Effector memory CD8-positive, alpha-beta T cell (primary cell): ENCODE measurements around the gene SPATA17.

Source experiments
- ATAC-seq: fragments of 150-1000 bp; cut with Tn5 transposase; replicated peaks from 2 replicates; pipeline ENCODE4 v1.10.0; 2021; ENCODE audit warnings: mild to moderate bottlenecking, moderate library complexity
- DNase-seq, 3 experiments: peaks; one replicate each; pipeline ENCODE4 v3.0.0; 2021
- H3K27ac Mint-ChIP-seq, 2 donors: one replicate each; pipeline ENCODE4 v1.8.0; 2022; ENCODE audit warnings: mild to moderate bottlenecking in 2 of 2, mixed read lengths in 2 of 2, moderate library complexity in 2 of 2
- H3K27me3 Mint-ChIP-seq, 2 donors: one replicate each; pipeline ENCODE4 v1.8.0; 2022; ENCODE audit warnings: mixed read lengths in 2 of 2
- H3K36me3 Mint-ChIP-seq: one replicate; pipeline ENCODE4 v1.8.0; 2022; ENCODE audit warnings: mild to moderate bottlenecking, moderate library complexity, mixed read lengths; ENCODE audit not compliant: insufficient read depth
- H3K4me1 Mint-ChIP-seq, 2 donors: one replicate each; pipeline ENCODE4 v1.8.0; 2022; ENCODE audit warnings: low read depth in 2 of 2, mixed read lengths in 2 of 2
- H3K4me3 Mint-ChIP-seq, 2 donors: one replicate each; pipeline ENCODE4 v1.8.0; 2022; ENCODE audit warnings: mild to moderate bottlenecking in 2 of 2, mixed read lengths in 2 of 2, moderate library complexity in 2 of 2
- H3K9me3 Mint-ChIP-seq, 2 donors: one replicate each; pipeline ENCODE4 v1.8.0; 2022; ENCODE audit warnings: mixed read lengths in 2 of 2

SPATA17 gene

DNA sequence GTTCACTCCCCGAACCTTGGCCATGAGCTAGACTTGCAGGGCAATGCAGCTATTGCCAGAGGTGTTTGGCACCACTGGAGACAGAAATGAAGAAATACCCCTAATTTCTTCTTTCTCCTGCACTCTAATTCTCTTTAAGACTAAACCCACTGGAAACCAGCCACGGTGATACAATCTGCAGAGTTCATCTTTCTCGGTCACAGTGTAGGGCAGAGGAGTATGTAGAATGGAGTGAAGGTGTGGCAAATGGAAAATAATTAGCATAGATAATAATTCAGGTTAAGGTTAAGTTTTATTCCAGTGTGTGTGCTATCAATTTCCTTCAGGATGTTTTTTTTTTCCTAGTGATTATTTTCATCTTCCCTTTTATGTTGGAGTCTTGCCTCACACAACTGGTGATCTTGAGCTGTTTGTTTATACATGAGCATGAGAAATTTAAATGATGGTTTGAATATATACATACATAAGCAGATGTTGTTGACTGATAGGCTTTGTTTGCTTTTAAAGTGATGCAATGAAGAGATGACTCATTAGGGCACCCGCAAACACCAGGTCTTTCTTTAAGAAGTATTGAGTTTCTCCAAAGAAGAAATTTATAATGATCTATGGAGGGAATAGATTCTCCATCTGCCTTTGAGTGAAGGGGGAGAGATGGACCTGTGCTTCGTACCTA is 81.9 kb downstream of the SPATA17 start:
- Mint-ChIP-seq H3K36me3 (no peaks in the 10 kb centered on the region), H3K9me3 (peaks cover 0 to 6% of the 10 kb centered on the region in 2 donors), H3K27me3 (peaks cover 0 to 5% of the 10 kb centered on the region in 2 donors), H3K27ac (no peak overlapping the region), H3K4me3 (no peak overlapping the region), H3K4me1 (no peaks in the 10 kb centered on the region)
- DNase-seq: no peak
- ATAC-seq: no peak

DNA sequence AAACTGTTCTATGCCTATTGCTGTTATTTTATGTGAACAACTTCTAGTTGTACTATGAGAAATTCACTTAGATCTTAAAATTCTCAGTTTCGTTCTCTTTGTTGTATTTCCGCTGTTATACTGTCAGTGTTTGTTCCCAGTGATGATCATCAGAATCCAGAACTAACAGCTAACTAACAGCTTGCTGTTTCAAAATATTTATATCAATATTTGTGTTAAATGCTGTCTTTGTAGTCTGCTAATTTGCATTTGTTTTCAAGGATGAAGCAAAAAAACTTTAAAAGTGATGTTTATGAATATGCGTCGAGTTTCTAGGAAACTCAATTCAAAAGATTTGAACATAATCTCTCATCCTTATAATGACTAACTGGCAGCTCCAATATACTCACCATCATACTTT is 84.5 kb downstream of the SPATA17 start:
- Mint-ChIP-seq H3K4me3 (no peak overlapping the region), H3K27me3 (peaks cover 0 to 5% of the 10 kb centered on the region in 2 donors), H3K36me3 (no peaks in the 10 kb centered on the region), H3K27ac (no peak overlapping the region), H3K9me3 (peaks cover 0 to 3% of the 10 kb centered on the region in 2 donors), H3K4me1 (no peaks in the 10 kb centered on the region)
- no peak for DNase-seq
- no peak for ATAC-seq

DNA sequence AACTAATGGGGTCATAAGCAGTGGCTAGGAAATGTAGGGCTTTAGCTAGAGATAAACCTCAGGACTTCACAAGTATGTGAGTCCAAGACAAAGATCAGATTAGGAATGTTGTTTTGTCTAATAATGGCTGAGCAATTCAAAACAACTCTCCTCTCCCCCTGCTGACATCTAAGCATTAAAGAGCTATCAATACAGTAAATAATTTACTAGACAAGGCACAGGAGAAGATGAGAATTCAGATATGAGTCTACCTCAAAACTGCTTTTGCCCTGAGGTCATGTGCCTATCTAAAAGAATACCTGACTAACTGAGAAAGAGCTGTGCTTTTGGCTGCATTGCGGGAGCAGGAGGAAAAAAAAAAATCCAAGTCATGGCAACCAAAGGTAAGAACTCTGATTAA is 86.8 kb downstream of the SPATA17 start:
- no peaks in the 10 kb centered on the region for H3K4me1 Mint-ChIP-seq
- peaks cover 0 to 1% of the 10 kb centered on the region in 2 donors for H3K9me3 Mint-ChIP-seq
- DNase-seq (no peak), ATAC-seq (no peak)
- H3K4me3 Mint-ChIP-seq: no peak overlapping the region
- no peaks in the 10 kb centered on the region for H3K27me3 Mint-ChIP-seq
- peaks cover 3% of the 10 kb centered on the region for H3K36me3 Mint-ChIP-seq
- H3K27ac Mint-ChIP-seq: no peak overlapping the region

DNA sequence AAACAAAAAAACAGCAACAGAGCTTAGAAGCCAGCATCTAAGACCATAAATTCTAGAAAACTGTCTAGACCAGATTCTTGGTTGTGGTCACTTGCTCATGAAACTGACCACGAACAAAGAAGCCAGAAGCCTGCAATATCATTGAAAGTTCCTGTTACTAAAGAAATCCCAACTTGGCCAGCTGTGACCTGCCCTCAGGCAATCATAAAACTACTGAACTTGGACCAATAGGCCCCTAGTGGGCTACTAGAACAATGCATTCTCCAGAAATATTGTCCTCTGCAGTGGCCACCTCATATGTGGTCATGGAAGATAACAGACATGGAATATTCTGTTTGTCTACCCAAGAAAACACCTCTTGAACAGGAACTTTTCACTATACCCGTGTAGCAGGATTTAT is 87.7 kb downstream of the SPATA17 start:
- H3K4me1 Mint-ChIP-seq: no peaks in the 10 kb centered on the region
- H3K27me3 Mint-ChIP-seq: no peaks in the 10 kb centered on the region
- no peak overlapping the region for H3K4me3 Mint-ChIP-seq
- no peaks in the 10 kb centered on the region for H3K9me3 Mint-ChIP-seq
- no peak overlapping the region for H3K27ac Mint-ChIP-seq
- H3K36me3 Mint-ChIP-seq: peaks cover 3% of the 10 kb centered on the region
- ATAC-seq (no peak), DNase-seq (no peak)

DNA sequence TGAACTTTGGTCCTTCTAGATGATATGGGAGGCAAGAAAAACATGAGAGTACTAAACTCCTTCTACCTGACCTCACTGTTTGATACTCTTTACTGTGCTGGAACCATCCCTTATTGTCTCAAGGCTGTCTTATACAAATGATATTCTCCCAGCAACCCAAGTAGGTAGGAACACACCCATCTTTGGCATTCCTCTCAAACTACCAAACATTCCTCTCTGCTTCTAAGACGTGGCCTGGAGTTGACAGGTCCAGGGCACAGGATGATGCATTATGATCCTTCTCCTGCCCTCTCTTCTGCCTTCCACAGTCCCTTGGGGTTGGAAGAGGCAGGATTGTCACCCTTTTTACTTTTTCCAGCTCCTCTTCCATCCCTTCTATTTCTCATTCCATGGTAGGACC is 90.5 kb downstream of the SPATA17 start:
- no peaks in the 10 kb centered on the region for H3K4me1 Mint-ChIP-seq
- no peak overlapping the region for H3K4me3 Mint-ChIP-seq
- H3K27ac Mint-ChIP-seq: no peak overlapping the region
- no peaks in the 10 kb centered on the region for H3K27me3 Mint-ChIP-seq
- DNase-seq (no peak), ATAC-seq (no peak)
- H3K36me3 Mint-ChIP-seq: peaks cover 3% of the 10 kb centered on the region
- no peaks in the 10 kb centered on the region for H3K9me3 Mint-ChIP-seq

DNA sequence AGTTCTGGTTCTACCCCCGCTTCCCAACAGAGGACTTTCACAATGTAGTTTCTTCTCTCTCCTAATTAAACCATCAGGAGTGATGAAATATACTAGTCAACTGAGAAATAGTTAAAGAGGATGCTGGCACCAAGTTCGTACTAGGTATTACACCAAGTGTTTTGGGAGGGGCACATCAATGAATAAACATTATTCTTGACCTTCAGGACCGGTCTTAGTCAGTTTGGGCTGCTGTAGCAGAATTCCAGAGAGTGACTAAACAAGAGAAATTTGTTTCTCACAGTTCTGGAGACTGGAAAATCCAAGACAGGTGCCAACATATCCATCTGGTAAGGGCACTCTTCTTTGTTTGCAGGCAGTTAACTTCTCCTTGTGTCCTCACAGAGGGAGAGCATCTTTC is 103.8 kb downstream of the SPATA17 start:
- Mint-ChIP-seq H3K36me3 (no peaks in the 10 kb centered on the region), H3K4me1 (no peaks in the 10 kb centered on the region)

DNA sequence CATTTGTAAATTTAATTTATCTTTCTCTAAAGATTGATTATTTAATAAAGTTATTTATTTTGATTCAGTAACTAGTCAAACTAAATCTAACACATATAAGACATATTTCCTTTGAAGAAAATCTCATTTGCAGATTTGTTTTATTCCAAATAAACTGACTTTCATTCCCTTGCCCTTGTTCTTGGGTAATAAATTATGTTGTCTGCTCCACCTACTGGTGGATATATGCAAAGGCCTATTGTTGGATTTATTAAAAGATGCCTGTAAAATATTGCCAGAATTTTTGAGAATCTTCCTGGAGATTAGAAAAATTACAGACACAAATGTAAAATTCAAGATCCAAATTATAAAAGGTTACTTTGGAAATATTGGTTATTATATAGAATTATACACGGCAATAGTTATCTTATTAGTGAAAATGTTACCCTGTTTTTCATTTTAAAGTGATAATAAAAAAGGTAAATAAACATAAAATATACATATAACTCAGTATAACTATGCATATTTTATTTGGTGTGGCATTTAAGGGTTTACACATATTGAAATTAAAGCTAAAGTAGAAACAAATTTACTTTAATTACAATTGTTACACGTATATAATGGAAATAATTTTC is 116.1 kb downstream of the SPATA17 start:
- Mint-ChIP-seq H3K36me3 (no peaks in the 10 kb centered on the region), H3K27me3 (no peaks in the 10 kb centered on the region), H3K27ac (no peak overlapping the region), H3K9me3 (no peaks in the 10 kb centered on the region), H3K4me3 (no peak overlapping the region), H3K4me1 (no peaks in the 10 kb centered on the region)
- ATAC-seq (no peak), DNase-seq (no peak)

More for the DNA sequence above, 103.8 kb downstream of the SPATA17 start:
- DNase-seq: no peak
- Mint-ChIP-seq H3K27ac (no peak overlapping the region), H3K9me3 (peaks cover 0 to 1% of the 10 kb centered on the region in 2 donors), H3K4me3 (no peak overlapping the region), H3K27me3 (no peaks in the 10 kb centered on the region)
- no peak for ATAC-seq

DNA sequence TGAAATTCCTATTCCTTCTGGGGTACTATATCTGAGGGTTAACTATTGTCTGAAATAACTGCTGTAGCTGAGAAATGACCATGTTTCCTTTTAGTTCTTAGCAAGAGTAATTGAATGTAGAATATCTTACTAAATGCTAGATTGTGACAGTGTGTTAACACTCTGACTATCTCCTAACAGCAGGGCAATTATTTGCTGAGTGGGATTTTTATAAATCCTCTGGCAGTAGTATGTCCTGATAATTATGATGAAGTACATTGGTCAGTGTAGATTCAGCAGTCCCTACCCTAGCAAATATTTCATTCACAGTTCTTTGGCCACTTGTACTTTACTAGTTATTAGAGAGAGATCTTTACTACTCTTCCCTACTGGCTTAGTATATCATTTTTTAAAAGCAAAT is 138.6 kb downstream of the SPATA17 start:
- Mint-ChIP-seq H3K36me3 (no peaks in the 10 kb centered on the region), H3K4me1 (no peaks in the 10 kb centered on the region), H3K27me3 (no peaks in the 10 kb centered on the region), H3K4me3 (no peak overlapping the region), H3K27ac (no peak overlapping the region), H3K9me3 (peaks cover 0 to 6% of the 10 kb centered on the region in 2 donors)
- no peak for ATAC-seq
- no peak for DNase-seq

DNA sequence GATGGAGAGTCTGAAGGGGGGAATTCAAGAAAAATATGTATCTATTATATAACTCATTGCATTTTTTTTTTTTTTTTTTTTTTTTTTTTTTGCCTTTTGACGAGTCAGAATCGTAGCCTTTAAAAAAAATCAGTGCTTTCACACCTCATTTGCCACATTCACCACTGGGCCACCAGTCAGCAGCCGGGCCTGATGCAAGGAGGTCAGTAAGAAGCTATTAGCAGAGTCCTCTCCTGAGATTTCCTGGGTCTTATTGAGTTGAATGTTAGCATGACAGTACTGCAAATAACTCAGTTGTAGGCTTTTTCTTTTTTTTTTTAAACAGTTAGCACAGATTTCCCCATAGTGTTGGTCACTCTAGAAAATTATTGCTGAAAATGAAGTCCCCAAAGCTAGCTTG is 139.8 kb downstream of the SPATA17 start:
- H3K4me3 Mint-ChIP-seq: no peak overlapping the region
- H3K9me3 Mint-ChIP-seq: peaks cover 0 to 6% of the 10 kb centered on the region in 2 donors
- DNase-seq (no peak), ATAC-seq (no peak)
- H3K27ac Mint-ChIP-seq: no peak overlapping the region
- H3K4me1 Mint-ChIP-seq: no peaks in the 10 kb centered on the region
- no peaks in the 10 kb centered on the region for H3K27me3 Mint-ChIP-seq
- no peaks in the 10 kb centered on the region for H3K36me3 Mint-ChIP-seq

DNA sequence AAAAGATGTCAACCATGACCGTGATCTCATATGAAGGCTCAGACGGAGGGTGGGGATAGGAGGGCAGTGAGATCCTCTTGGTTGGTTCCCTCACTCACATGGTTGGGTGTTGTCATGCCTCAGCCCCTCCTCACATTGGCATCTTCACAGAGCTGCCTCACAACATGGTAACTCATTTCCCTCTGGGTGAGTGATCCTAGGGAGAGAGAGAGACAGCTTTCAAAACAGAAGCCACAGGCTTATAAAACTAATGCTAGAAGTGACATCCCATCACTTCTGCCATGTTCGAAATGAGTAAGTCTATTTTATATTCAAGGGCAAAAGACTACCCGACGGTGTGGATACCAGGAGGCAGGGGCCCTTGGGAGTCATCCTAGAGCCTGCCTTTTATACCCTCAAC is 145.5 kb downstream of the SPATA17 start:
- no peak for ATAC-seq
- no peaks in the 10 kb centered on the region for H3K36me3 Mint-ChIP-seq

DNA sequence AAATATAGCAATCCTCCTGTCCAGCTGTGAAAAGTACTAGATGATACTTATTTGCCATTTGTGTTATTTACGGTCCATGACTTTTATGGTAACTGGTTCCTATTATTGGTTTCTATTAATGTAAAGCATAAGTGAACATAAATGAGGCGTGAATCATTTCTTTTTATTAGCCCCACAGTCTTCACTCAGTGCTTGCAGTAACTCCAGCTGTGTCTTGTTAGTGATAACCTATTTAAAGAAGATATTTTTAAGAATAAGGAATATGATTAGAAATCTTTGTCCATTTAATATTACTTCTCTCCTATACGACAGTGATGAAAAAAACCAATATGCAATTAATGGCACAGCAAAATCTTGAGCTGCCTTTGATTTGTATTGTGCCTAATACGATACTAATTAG is 149.9 kb downstream of the SPATA17 start:
- H3K4me3 Mint-ChIP-seq: no peak overlapping the region
- no peak overlapping the region for H3K27ac Mint-ChIP-seq
- no peak for ATAC-seq
- H3K4me1 Mint-ChIP-seq: no peaks in the 10 kb centered on the region
- H3K27me3 Mint-ChIP-seq: no peaks in the 10 kb centered on the region
- no peaks in the 10 kb centered on the region for H3K36me3 Mint-ChIP-seq
- H3K9me3 Mint-ChIP-seq: peaks cover 0 to 5% of the 10 kb centered on the region in 2 donors
- no peak for DNase-seq

More for the DNA sequence above, 145.5 kb downstream of the SPATA17 start:
- Mint-ChIP-seq H3K9me3 (peaks cover 0 to 2% of the 10 kb centered on the region in 2 donors), H3K27me3 (no peaks in the 10 kb centered on the region), H3K4me1 (no peaks in the 10 kb centered on the region), H3K27ac (no peak overlapping the region), H3K4me3 (no peak overlapping the region)
- DNase-seq: no peak

DNA sequence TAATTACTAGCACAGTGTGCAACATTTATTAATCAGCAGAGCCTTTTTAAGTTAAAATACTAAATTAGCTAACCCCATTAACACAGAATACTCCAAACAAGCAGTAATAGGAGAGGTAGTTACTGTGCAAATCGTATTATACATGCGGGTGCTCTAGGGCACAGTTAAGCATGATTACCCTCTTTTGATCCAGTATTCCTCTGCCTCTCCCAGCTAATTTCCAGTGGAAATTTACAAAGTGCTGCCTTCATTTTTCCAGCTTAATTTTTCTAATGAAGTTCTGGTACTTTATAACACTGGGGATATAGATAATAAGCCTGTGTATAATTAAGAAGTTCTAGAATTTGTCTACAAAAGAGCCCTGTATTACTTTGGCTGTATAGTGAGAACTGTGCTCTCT is 159.9 kb downstream of the SPATA17 start:
- peaks cover 0 to 7% of the 10 kb centered on the region in 2 donors for H3K9me3 Mint-ChIP-seq
- H3K36me3 Mint-ChIP-seq: no peaks in the 10 kb centered on the region
- H3K4me1 Mint-ChIP-seq: no peaks in the 10 kb centered on the region
- H3K27ac Mint-ChIP-seq: no peak overlapping the region
- ATAC-seq (no peak), DNase-seq (no peak)
- H3K4me3 Mint-ChIP-seq: no peak overlapping the region
- H3K27me3 Mint-ChIP-seq: no peaks in the 10 kb centered on the region

DNA sequence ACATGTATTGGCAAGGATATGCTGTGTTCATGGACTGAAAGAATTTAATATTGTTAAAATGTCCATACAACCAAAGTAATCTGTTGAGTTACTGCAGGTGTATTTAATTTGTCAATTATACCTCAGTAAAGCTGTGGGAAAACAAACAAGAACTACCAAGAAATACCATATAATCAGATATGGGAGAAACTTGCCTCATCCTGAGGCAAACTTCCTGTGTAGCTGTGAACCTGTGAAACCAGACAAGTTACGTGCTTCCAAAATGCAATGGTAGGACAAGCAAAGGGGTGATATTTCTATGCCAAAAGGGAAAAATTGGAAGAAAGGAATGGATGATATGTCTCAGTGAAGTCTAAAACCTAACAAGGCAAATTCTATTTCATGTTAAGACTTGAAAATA is 174.6 kb downstream of the SPATA17 start:
- no peaks in the 10 kb centered on the region for H3K27me3 Mint-ChIP-seq

DNA sequence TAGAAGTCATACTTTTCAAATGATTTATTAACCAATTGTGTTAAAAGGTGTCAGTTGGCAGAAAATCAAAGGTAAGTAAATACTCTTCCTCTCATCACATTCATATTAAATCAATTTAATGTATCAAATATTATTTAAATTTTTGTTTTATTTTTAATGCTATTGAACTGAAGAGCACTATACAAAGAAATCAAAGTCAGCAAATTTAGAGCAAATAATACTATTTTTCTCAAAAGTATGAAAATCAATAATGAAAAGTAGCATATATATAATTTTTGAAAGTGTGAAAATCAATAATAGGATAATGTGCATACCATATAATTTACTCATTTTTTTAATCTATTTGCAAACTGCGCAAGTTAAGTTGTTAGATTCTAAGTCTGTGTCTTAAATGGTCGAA is 181.0 kb downstream of the SPATA17 start:
- H3K4me1 Mint-ChIP-seq: no peaks in the 10 kb centered on the region
- H3K4me3 Mint-ChIP-seq: no peak overlapping the region
- ATAC-seq (no peak), DNase-seq (no peak)
- H3K36me3 Mint-ChIP-seq: no peaks in the 10 kb centered on the region
- H3K9me3 Mint-ChIP-seq: peaks cover 0 to 1% of the 10 kb centered on the region in 2 donors
- H3K27me3 Mint-ChIP-seq: no peaks in the 10 kb centered on the region
- H3K27ac Mint-ChIP-seq: no peak overlapping the region

More for the DNA sequence above, 174.6 kb downstream of the SPATA17 start:
- ATAC-seq (no peak), DNase-seq (no peak)
- Mint-ChIP-seq H3K27ac (no peak overlapping the region), H3K9me3 (peaks cover 3 to 9% of the 10 kb centered on the region in 2 donors), H3K4me1 (no peaks in the 10 kb centered on the region), H3K36me3 (no peaks in the 10 kb centered on the region), H3K4me3 (no peak overlapping the region)
